OCI-LY1 (cell line): ENCODE data around the gene LRRC1.

Experiments used
- EZH2 ChIP-seq: fragments of 200-600 bp; sonication (generic), shearing (Covaris generic); IDR thresholded peaks from 2 replicates; pipeline ENCODE4 v1.8.0; 2017; ENCODE audit warnings: borderline replicate concordance, mixed run types, mild to moderate bottlenecking, antibody characterized with exemption, low read length, moderate library complexity, mixed read lengths
- TF ChIP-seq, protein P1 (sequence below): fragments of 200-600 bp; sonication (generic), shearing (Covaris generic); IDR thresholded peaks from 2 replicates; pipeline ENCODE4 v1.5.1; 2017; ENCODE audit warnings: mild to moderate bottlenecking, antibody characterized with exemption, low read length, moderate library complexity, mixed read lengths

DNA sequence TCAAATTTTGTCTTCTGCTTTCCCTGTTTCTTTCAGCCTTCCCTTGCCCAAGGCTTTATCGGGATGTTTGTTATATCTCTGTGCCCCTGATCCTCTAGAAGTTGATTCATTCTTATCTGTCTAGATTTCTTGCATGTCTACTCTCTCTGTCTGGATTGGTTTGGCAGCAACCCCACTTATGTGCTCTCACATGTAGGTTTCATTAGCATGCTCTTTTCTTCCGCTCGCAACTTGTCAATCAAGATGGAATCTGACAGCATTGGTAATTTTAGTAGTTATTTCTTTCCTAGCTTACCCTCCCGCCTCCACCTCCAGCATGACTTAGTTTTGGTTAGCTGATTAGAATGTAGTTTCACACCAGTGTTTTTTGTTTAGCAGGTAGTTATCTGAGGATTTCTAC, 39.3 kb downstream of the LRRC1 start:
- TF ChIP-seq, protein P1, sequence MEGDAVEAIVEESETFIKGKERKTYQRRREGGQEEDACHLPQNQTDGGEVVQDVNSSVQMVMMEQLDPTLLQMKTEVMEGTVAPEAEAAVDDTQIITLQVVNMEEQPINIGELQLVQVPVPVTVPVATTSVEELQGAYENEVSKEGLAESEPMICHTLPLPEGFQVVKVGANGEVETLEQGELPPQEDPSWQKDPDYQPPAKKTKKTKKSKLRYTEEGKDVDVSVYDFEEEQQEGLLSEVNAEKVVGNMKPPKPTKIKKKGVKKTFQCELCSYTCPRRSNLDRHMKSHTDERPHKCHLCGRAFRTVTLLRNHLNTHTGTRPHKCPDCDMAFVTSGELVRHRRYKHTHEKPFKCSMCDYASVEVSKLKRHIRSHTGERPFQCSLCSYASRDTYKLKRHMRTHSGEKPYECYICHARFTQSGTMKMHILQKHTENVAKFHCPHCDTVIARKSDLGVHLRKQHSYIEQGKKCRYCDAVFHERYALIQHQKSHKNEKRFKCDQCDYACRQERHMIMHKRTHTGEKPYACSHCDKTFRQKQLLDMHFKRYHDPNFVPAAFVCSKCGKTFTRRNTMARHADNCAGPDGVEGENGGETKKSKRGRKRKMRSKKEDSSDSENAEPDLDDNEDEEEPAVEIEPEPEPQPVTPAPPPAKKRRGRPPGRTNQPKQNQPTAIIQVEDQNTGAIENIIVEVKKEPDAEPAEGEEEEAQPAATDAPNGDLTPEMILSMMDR, result no peak
- no peak for TF ChIP-seq EZH2
